AG10803 (cell line): ENCODE data around the gene TMBIM6.
A peak's percentile ranks its signal among the peaks of the same experiment; 100 is the strongest.
"Not testable (repeated sequence)": the region's sequence is repeated elsewhere in the genome, so short reads cannot be mapped to it uniquely, and the experiment has no call there.

Source experiments
- DNase-seq: peaks from one replicate; pipeline ENCODE4 v3.0.0; 2010; ENCODE audit warnings: low read depth
- H3K4me3 ChIP-seq: 2 replicates; pipeline ENCODE4 v1.5.1; 2011; ENCODE audit warnings: mild to moderate bottlenecking, low read length, control low read depth
- TF ChIP-seq, protein P1 (sequence below): conservative IDR thresholded peaks from 2 replicates; pipeline ENCODE4 v1.5.1; 2011; ENCODE audit warnings: mild to moderate bottlenecking, low read length, control low read depth, inconsistent platforms

TMBIM6 gene

GRCh38 chr12:49730568-49731101 lies 10.7 kb upstream of the TMBIM6 start:
- TF ChIP-seq, protein P1, sequence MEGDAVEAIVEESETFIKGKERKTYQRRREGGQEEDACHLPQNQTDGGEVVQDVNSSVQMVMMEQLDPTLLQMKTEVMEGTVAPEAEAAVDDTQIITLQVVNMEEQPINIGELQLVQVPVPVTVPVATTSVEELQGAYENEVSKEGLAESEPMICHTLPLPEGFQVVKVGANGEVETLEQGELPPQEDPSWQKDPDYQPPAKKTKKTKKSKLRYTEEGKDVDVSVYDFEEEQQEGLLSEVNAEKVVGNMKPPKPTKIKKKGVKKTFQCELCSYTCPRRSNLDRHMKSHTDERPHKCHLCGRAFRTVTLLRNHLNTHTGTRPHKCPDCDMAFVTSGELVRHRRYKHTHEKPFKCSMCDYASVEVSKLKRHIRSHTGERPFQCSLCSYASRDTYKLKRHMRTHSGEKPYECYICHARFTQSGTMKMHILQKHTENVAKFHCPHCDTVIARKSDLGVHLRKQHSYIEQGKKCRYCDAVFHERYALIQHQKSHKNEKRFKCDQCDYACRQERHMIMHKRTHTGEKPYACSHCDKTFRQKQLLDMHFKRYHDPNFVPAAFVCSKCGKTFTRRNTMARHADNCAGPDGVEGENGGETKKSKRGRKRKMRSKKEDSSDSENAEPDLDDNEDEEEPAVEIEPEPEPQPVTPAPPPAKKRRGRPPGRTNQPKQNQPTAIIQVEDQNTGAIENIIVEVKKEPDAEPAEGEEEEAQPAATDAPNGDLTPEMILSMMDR, result no peak
- peak; percentile 32 for DNase-seq
- H3K4me3 ChIP-seq, result no peak overlapping the region

DNA sequence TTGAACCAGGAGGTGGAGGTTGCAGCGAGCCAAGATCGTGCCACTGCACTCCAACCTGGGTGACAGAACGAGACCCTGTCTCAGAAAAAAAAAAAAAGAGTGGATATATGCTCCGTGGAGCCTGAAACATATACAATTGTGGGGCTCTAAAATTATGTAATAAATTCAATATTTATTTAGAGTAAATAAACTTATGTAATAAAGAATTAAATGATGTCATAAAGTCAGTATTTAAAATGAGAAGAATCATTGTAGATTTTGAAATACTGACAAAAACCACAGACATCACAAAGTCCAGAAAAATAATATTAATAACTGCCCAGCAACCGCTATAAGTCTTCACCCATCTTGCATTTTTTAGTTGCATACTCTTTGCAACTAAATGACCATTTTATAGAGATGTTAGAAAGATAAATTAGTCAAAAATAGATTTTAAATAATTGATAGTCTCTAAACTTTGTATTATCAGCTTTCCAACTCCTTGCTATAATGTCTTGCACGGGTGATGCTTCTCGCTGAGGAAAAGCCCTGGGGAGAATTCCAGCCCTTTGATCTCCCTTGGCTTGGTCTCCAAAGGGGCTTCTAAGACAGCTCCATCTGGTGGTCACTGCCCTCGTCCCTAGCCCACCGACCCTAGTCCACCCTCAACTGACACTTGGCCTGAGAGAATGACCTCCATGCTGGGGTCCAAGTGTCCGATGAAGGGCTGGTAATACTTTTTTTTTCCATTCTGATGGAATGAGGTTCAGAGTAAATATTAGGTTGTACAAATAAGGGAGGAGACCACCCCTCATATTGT lies 7.9 kb upstream of the TMBIM6 start:
- TF ChIP-seq, protein P1, result no peak
- no peak overlapping the region for H3K4me3 ChIP-seq
- DNase-seq, result no peak

- DNase-seq, H3K4me3 ChIP-seq: not testable (repeated sequence)
Measured at GRCh38 chr12:49734900-49735299, 6.5 kb upstream of the TMBIM6 start.

GRCh38 chr12:49738721-49739120 lies 2.6 kb upstream of the TMBIM6 start:
- H3K4me3 ChIP-seq, result not testable (repeated sequence)
- peak; percentile 25 for DNase-seq

GRCh38 chr12:49740277-49740676 lies 1.1 kb upstream of the TMBIM6 start:
- not testable (repeated sequence) for H3K4me3 ChIP-seq, DNase-seq

GRCh38 chr12:49741882-49742620 lies 694 bp downstream of the TMBIM6 start:
- TF ChIP-seq, protein P1, result no peak
- peak; percentile 88 for DNase-seq
- H3K4me3 ChIP-seq, result peak overlapping the region; percentile 99

DNA sequence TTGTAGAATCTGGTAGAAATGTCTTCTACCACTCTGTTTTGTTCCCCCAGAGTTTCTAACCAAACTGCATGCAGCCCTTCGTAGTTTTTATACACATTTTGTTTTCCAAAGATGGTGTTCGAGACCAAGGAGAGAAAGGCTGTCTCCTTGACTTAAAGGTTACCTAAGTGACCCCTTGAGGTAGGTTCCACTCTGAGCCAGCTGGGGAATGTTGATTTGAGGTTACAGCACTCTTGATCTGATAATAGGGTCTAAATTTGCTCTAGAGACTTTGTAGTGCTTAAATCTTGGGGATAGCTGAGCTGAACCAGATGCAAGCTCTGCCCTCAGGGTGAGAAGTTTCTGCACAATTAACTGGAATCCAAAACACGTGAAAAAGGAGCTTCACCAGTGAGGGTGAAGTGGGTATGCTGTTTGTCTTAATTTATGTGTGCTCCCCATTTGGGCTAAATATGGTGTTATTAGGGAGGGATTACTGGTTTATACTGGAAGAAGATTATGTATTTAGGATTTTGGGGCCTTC lies 3.1 kb downstream of the TMBIM6 start:
- TF ChIP-seq, protein P1, result no peak
- DNase-seq, result no peak
- H3K4me3 ChIP-seq, result no peak overlapping the region

DNA sequence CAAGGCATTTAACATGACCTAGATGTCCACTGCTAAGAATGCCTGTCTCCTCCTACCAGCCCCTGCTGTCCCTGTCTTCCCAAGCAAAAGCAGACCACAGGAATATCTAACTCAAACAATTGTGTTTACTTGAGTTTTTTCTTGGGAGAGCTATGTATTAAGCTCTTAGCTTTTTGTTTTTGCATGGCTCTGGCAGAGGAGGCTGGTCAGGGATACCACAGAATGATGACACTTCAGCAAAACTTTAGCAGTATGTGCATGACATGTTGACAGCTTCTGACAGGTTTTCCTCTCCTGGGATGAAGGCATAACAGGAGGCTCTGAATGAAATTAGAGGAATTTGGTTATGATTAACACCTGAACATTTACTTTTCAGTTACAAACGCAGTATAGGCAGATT lies 6.9 kb downstream of the TMBIM6 start:
- no peak overlapping the region for H3K4me3 ChIP-seq
- DNase-seq, result peak; percentile 40
- TF ChIP-seq, protein P1, result no peak
